SK-N-MC (cell line): ENCODE measurements around the gene ARHGEF28.

ENCODE experiments used
- EZH2 ChIP-seq: fragments of 200-600 bp; sonication (generic); IDR thresholded peaks from one replicate; pipeline ENCODE4 v1.6.1; 2017; ENCODE audit warnings: antibody characterized with exemption
- POLR2AphosphoS5 ChIP-seq: IDR thresholded peaks from 2 replicates; pipeline ENCODE4 v1.6.1; 2012; ENCODE audit warnings: mild to moderate bottlenecking, low read depth, low read length, borderline replicate concordance

- TF ChIP-seq POLR2AphosphoS5: no peak
- TF ChIP-seq EZH2: no peak
Measured at GRCh38 chr5:73975845-73976244, 349.8 kb downstream of the ARHGEF28 start.
